Measurements from ENCODE around the gene C11orf52.

C11orf52 gene

GRCh38 chr11:111976119-111976766 lies 57.5 kb downstream of the C11orf52 start:
- peak overlapping the region; percentile 35; the same call in 1 of the 2 replicates for H3K27ac ChIP-seq

More at GRCh38 chr11:111976119-111976766, 57.5 kb downstream of the C11orf52 start:
- no peak for TF ChIP-seq CTCF (IDR thresholded peaks at IDR 0.05)
- no peak for TF ChIP-seq ZFX (IDR thresholded peaks at IDR 0.05; ENCODE audit: borderline replicate concordance)

Measured in 22Rv1 (cell line).